NCI-H1048 (cell line): ENCODE data around the gene KRTAP10-3.

Experiments used
- DNase-seq: peaks from one replicate; lab custom pipeline; 2025; lab: John Stamatoyannopoulos, UW

The KRTAP10-3 gene

GRCh38 chr21:44547656-44548331 lies 10.8 kb downstream of the KRTAP10-3 start:
- no peak for DNase-seq

- DNase-seq = no peak
These were observed 14.0 kb downstream of the KRTAP10-3 start for GRCh38 chr21:44544566-44544965.

GRCh38 chr21:44542716-44543115 lies 15.9 kb downstream of the KRTAP10-3 start:
- DNase-seq = no peak

- no peak for DNase-seq
These were observed 17.8 kb downstream of the KRTAP10-3 start for GRCh38 chr21:44540741-44541288.

GRCh38 chr21:44539991-44540666 lies 18.5 kb downstream of the KRTAP10-3 start, which contains the start of gene KRTAP10-1:
TSS of gene KRTAP10-1 (minus strand) at chr21:44540195. CDS start at chr21:44540150, 45 bp downstream.
- no peak for DNase-seq

GRCh38 chr21:44539046-44539445 lies 19.5 kb downstream of the KRTAP10-3 start:
- DNase-seq = no peak

GRCh38 chr21:44537930-44538911 lies 20.4 kb downstream of the KRTAP10-3 start:
- no peak for DNase-seq

GRCh38 chr21:44535963-44536362 lies 22.6 kb downstream of the KRTAP10-3 start:
- no peak for DNase-seq

- no peak for DNase-seq
These were observed 23.9 kb downstream of the KRTAP10-3 start for GRCh38 chr21:44534688-44535087.

- no peak for DNase-seq
These were observed 24.5 kb downstream of the KRTAP10-3 start for GRCh38 chr21:44533891-44534627.

GRCh38 chr21:44533121-44533890 lies 25.3 kb downstream of the KRTAP10-3 start:
- DNase-seq = no peak

- DNase-seq = no peak
These were observed 25.9 kb downstream of the KRTAP10-3 start for GRCh38 chr21:44532712-44533111.

- no peak for DNase-seq
These were observed 26.7 kb downstream of the KRTAP10-3 start for GRCh38 chr21:44531606-44532564.

- DNase-seq = no peak
These were observed 27.5 kb downstream of the KRTAP10-3 start for GRCh38 chr21:44530903-44531605.

GRCh38 chr21:44530221-44530902 lies 28.2 kb downstream of the KRTAP10-3 start:
- no peak for DNase-seq

GRCh38 chr21:44529503-44530125 lies 29.0 kb downstream of the KRTAP10-3 start:
- no peak for DNase-seq

GRCh38 chr21:44529011-44529421 lies 29.6 kb downstream of the KRTAP10-3 start:
- no peak for DNase-seq

- DNase-seq = no peak
These were observed 30.0 kb downstream of the KRTAP10-3 start for GRCh38 chr21:44528634-44528995.
